Measurements from ENCODE around the gene TMED5.

TMED5 gene

GRCh38 chr1:93107395-93107794, 72.8 kb downstream of the TMED5 start:
- Histone ChIP-seq H3K4me1 (ENCODE audit: control insufficient read depth, insufficient read depth, low read length) (no peaks in the 10 kb centered on the region), H3K4me3 (ENCODE audit: low read depth, low read length) (no peak overlapping the region), H3K36me3 (ENCODE audit: control insufficient read depth in 2 of 2, insufficient read depth in 1 of 2, low read length in 2 of 2) (peaks cover 13 to 40% of the 10 kb centered on the region in 2 experiments; a peak in 2 of 3 replicates), H3K9me3 (ENCODE audit: control insufficient read depth, insufficient read depth, low read depth, low read length) (no peaks in the 10 kb centered on the region), H3K27ac (ENCODE audit: extremely low read depth, low read depth, low read length) (no peak overlapping the region)
- TF ChIP-seq PRDM4 (tag by site-specific recombination; IDR thresholded peaks at IDR 0.05) (peak; percentile 26; the same call in 1 of the 2 replicates), ZNF654 (tag by site-specific recombination; IDR thresholded peaks at IDR 0.05; ENCODE audit: low read depth) (no peak)
- ChIA-PET CTCF (interaction anchor here (0.6 kb wide), 1 partner anchor 196 kb away, joined by 4 read pairs; no protein-coding TSS in a partner anchor), POLR2A (no interaction called here)

- TF ChIP-seq ZBTB10 (tag by site-specific recombination; IDR thresholded peaks at IDR 0.05) (no peak), ZNF423 (tag by site-specific recombination; IDR thresholded peaks at IDR 0.05) (no peak), ZFP41 (tag by site-specific recombination; IDR thresholded peaks at IDR 0.05; ENCODE audit: borderline replicate concordance) (no peak), ZNF670 (tag by site-specific recombination; IDR thresholded peaks at IDR 0.05; ENCODE audit: low read depth) (no peak), HIC1 (tag by site-specific recombination; IDR thresholded peaks at IDR 0.05) (no peak), SCRT2 (tag by site-specific recombination; IDR thresholded peaks at IDR 0.05) (no peak), ZNF121 (tag by site-specific recombination; IDR thresholded peaks at IDR 0.05) (no peak), PRDM1 (tag by site-specific recombination; IDR thresholded peaks at IDR 0.05) (no peak), ZNF677 (tag by site-specific recombination; IDR thresholded peaks at IDR 0.05) (no peak), ZNF785 (tag by site-specific recombination; IDR thresholded peaks at IDR 0.05) (no peak), ZNF214 (tag by site-specific recombination; IDR thresholded peaks at IDR 0.05; ENCODE audit: borderline replicate concordance) (no peak), ZEB2 (tag by site-specific recombination; IDR thresholded peaks at IDR 0.05) (no peak), ZNF37A (tag by site-specific recombination; IDR thresholded peaks at IDR 0.05) (no peak), YY2 (tag by site-specific recombination; IDR thresholded peaks at IDR 0.05) (no peak)
- CTCF ChIA-PET, result no interaction called here
- H3K27ac ChIP-seq (ENCODE audit: extremely low read depth, low read depth, low read length), result no peak overlapping the region
- peaks cover 13 to 40% of the 10 kb centered on the region in 2 experiments; a peak in 2 of 3 replicates for H3K36me3 ChIP-seq (ENCODE audit: control insufficient read depth in 2 of 2, insufficient read depth in 1 of 2, low read length in 2 of 2)
- H3K4me1 ChIP-seq (ENCODE audit: control insufficient read depth, insufficient read depth, low read length), result no peaks in the 10 kb centered on the region
- H3K4me3 ChIP-seq (ENCODE audit: low read depth, low read length), result no peak overlapping the region
- POLR2A ChIA-PET, result no interaction called here
- no peaks in the 10 kb centered on the region for H3K9me3 ChIP-seq (ENCODE audit: control insufficient read depth, insufficient read depth, low read depth, low read length)
Measured at GRCh38 chr1:93106226-93106625, 74.0 kb downstream of the TMED5 start.
